Measurements from ENCODE around the gene CIROP.
A peak's percentile ranks its signal among the peaks of the same experiment; 100 is the strongest.

CIROP gene, protein sequence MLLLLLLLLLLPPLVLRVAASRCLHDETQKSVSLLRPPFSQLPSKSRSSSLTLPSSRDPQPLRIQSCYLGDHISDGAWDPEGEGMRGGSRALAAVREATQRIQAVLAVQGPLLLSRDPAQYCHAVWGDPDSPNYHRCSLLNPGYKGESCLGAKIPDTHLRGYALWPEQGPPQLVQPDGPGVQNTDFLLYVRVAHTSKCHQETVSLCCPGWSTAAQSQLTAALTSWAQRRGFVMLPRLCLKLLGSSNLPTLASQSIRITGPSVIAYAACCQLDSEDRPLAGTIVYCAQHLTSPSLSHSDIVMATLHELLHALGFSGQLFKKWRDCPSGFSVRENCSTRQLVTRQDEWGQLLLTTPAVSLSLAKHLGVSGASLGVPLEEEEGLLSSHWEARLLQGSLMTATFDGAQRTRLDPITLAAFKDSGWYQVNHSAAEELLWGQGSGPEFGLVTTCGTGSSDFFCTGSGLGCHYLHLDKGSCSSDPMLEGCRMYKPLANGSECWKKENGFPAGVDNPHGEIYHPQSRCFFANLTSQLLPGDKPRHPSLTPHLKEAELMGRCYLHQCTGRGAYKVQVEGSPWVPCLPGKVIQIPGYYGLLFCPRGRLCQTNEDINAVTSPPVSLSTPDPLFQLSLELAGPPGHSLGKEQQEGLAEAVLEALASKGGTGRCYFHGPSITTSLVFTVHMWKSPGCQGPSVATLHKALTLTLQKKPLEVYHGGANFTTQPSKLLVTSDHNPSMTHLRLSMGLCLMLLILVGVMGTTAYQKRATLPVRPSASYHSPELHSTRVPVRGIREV

DNA sequence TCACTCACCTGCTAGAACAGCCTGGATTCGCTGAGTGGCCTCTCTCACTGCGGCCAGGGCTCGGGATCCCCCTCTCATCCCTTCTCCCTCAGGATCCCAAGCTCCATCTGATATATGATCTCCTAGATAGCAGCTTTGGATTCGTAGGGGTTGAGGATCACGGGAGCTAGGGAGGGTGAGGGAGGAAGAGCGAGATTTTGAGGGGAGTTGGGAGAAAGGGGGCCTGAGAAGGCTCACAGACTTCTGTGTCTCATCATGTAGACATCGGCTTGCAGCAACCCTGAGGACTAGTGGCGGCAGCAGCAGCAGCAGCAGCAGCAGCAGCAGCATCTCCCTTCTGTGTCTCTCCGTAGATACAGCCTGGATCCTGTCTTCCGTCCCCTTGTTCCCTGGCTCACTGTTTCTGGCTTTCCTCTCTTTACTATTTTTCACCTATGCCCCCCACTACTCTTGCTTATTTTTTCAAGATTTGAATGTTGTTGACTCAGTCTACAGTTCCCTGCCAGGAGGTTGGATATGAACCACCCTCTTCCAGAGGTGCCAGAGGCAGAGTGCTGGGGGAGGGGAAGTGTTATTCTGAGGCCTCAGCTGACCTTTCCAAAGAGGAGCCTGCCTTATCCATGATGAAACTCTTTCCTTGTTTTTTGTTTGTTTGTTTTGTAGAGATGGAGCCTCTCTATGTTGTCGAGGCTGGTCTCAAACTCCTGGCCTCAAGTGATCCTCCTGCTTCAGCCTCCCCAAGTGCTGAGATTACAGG, at the start of gene CIROP:
TSS of gene CIROP (minus strand) at position 399 of the 757 bp plus-strand sequence. CDS start at position 330, 69 bp downstream.
- no peak for DNase-seq

DNA sequence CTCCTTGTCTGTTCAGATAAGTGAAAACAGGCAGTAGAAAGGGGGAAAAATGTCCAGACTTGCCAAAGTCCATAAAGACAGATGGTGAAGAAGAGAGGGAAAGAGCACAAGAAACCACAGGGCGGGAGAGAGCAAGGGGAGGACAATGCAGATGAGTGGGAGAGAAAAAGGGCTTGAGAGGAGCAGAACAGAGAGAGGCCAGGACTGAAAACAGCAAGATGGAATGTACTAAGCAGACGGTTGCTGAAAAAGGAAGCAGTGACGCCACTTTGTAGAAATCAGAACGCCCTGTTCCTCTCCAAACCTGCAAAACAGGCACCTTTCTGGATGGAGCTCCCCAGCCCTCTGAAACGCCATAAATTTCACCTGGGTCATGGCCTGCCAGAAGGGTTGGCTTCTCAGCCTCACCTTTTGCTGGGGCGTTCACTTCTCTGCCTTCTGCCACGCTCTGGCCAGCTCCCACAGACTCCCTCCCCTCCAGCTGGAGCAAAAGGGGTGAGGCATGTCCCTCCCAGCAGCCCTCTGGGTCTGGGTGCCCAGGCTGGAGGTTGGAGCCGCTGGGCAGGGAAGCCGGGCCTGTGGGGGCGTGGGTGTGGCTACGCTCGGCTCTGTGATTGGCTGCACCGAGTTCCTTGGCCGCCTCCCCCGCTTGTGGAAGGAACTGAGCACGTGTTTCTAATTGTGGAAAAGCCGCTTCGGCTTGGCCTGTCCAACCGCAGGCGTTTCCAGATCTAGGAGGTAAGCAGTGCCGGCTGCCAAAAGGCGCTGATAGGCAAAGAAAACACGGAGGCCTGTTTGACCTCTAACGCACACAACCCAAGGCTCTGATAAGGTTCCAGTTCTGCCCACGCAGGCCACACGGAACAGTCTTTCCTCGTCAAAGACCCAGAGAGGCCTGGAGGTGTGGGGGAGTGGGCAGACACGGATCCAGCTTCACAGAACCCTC, 49.3 kb upstream of the CIROP start:
- peak in 1 of 2 donors; percentile 34 for DNase-seq

DNA sequence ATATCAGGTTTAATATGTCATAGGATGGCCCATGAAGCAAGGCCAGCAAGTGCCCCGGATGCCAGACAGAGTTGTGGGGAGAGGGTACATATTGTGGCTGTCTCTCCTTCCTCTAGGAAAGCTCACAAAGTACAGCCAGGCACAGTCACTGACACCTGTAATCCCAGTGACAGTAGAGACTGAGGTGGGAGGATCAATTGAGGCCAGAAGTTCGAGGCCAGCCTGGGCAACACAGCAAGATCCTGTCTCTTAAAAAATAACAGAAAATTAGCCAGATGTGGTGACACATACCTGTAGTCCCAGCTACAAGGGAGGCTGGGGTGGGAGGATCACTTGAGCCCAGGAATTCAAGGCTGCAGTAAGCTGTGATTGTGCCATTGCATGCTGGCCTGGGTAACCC, 46.6 kb upstream of the CIROP start:
- no peak for DNase-seq

DNA sequence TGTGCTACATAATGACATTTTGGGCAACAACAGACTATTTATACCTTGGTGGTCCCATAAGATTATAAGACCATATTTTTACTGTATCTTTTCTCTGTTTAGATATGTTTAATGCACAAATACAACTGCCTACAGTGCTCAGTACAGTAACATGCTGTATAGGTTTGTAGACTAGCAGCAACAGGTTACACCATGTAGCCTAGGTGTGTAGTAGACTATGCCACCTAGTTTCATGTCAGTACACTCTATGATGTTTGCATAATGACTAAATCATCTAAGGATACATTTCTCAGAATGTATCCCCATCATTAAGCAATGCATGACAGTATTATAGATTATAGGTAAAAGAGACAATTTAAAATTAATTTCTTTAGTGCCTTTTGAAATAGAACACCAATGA, 45.0 kb upstream of the CIROP start:
- DNase-seq = no peak

DNA sequence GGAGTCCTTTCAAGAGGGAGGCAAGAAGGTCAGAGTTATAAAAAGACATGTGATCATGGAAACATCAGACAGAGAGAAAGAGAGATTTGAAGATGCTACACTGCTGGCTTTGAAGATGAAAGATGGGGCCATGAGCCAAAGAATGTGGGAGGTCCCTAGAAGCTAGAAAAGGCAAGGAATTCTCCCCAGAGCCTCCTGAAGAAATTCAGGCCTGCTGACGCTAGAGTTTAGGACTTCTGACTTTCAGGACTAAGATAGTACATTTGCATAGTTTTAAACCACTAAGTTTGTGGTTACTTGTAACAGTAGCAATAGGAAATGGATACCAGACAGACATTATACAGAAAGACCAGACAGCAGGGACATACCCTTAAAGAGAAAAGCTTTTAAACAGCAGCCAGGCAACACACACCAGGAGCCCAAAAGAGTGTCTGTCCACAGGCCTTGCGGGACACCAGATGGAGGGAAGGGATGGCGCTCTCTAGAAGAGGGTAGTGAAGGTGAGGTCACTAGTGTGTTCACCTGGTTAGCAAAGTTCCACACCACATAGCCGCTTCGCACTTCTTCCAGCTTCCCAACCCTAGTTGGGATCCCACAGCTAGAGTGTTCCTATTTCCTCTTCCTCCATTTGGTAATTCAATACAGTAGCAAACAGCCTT, 43.9 kb upstream of the CIROP start:
- DNase-seq = no peak

DNA sequence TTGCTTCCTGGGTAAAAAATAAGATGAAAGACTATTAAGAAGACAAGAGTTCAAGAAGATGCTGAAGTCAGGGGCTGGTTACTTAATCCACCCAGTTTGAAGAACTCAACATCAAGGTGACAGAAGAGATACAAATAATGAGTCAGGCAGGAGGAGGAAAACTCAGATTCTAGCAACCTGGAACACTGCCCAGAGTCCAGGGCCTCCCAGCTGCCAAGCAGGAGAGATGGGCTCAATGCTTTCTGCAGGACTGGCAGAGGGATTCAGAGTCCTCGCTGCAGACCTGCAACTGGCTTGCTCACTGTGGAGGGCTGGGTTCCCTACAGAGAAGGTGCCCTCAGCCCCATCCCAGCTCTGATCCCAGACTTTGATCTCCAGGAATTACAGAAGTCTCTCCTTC, 42.9 kb upstream of the CIROP start:
- DNase-seq = no peak

DNA sequence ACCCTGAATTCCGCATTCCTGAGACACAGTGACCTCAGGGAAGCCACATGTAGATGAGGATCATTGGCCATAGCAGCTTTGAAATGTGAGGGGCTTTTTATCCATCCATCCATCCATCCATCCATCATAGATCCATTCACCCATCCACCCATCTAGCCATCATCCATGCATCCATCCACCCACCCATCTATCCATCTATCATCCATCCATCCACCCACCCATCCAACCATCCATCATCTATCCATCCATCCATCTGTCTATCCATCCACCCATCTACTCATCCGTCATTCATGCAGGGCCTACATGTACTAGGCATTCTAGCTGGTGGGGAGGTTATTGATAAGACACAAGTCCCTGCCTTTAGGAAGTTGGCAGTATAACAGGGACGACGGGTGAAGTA, 42.2 kb upstream of the CIROP start:
- no peak for DNase-seq

DNA sequence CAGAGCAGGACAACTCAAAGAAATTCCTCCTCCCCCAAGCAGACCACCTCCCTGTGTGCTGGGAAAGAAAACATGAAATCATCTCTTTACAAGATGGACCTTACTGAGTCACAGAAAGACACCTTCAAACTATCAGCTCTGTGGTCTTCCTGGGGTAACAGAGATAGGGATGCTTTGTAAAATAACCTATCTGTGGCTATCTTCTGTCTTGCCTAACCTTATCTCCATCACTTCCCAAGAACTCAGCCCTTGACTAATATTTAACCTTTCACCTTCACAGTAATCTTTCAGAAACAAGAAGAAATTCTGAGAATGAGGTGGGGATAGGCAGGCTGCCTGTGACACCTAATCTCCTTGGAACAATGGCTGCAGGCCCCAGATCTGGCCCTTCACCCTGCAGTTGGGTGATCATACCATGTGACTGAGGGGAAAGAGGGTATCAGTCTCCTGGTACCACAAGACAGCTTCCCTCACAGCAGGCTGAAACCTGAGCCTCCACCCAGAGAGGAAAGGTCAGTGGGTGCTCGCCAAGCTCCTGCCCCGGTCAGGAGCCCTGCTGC, 41.6 kb upstream of the CIROP start:
- no peak for DNase-seq

DNA sequence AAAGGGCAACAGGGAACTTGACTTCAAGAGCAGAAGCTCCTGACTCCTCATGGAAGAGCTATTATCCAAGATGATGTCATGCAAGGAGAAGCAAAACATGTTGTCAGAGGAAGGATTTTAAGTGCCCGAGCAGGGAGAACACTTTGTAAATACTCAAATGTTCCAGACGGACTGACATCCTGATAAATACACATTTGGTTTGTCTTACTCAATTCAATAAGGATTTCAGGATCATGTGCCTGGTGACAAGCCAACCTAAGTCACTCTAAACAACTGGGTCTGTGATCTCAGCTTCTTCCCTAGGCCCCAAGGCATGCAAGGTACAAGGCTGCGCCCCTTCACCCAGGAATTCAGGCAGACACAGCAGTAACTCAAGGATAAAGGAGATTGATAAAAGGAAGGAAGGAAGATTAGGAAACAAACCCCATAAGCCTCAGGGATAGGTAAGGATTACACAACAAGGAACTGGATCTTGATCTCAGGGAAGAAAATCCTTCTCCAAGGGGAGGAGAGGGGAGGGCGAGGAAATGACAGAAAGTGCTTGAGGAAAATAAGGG, 41.1 kb upstream of the CIROP start:
- DNase-seq = no peak

DNA sequence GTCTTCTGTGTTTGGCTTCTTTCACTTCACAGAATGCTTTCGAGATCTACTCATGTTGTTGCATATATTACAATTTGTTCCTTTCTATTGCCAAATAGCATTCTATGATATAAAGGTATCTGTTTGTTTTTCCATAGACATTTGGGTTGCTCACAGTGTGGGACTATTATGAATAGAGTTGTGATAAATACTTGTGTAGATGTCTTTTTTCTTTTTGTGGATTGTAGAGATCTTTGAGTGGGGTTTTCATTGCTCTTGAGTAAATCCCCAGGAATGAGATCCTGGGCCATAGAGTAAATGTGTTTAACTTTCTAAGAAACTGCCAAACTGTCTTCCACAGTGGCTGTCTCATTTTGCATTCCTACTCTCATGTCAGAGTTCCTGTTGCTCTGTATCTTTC, 39.1 kb upstream of the CIROP start:
- no peak for DNase-seq

DNA sequence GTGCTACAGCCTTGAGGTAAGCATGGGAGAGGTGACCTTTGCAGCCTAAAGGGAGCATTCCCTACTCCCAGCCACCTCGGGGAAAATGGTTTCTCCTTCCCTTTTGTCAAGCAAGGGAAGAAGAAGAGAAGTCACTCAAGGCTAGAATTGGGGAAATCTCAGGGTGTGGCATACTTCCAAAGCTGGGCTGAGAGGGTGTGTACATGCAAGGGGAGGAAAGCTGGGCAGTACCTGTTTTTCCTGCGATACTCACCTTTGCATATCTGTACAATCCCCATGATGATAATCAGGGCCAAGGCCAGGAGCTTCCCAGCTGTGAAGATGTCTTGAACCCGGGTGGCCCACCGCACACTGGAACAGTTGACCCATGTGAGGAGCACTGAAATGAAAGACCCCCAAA, 38.0 kb upstream of the CIROP start:
- no peak for DNase-seq

DNA sequence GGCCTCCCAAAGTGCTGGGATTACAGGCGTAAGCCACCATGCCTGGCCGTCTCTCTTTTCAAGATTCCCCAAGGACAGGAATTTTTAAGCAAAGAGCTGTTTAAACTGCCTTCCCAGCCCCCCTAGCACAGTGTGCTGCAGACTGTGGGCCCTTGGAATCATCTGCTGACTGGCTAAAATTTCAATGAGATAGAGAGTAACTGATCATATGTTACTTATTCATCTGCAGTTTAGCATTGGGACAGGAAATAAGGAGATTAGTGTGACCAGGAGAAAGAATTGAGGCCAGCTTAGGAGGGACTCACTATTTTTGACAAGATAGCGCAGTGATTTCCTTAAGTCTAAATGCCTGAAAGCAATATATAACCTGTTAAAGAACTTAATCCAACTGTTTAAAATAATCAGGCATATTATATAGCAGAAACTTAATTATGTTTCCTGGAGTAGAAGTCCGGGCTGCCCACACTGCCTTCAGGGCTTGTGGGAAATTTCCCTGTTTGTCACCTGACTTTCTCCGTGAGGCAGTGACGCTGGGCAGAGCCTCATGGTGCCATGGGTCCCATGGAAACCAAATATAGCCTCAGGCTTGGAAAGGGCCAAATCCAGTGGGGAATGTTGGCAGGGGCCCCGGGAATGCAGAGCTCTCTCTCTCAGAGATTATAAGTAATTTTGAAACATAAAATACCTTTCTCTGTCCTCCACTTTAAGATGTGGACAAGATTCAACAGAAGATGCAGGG, 37.1 kb upstream of the CIROP start:
- DNase-seq = no peak

DNA sequence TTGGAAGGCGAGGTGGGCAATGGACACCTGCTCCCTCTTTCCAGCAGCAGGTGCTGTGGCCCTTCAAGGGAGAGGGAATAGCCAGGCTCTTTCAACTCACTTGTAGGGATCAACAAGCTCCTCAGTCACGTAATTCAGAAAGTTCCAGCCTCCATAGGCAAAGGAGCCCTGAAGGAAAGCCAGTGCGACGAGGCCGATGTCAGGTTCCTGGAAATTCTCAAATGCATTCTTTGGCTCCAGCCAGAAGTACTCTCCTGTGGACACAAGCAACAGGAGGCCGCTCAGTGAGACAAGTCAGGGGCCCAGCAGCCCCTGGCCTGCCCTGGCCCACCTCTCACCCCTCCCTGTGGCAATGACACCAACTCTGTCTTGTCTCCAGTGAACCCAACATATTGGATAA, 35.6 kb upstream of the CIROP start:
- no peak for DNase-seq

DNA sequence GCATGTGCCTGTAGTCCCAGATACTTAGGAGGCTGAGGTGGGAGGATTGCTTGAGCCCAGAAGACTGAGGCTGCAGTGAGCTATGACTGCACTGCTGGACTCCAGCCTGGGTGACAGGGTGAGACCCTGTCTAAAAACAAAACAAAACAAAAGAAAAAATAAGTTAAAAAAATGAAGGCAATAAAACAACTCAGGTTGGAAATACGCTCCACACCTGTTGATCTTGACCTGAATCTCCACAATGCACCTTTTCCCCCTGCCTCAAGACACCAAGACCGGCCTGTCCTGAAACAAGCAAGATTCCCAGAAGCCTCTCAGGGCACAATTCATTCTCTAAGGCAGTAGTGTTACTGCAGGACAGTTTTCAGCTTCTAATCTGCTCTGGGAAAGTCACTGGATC, 35.1 kb upstream of the CIROP start:
- DNase-seq = no peak

DNA sequence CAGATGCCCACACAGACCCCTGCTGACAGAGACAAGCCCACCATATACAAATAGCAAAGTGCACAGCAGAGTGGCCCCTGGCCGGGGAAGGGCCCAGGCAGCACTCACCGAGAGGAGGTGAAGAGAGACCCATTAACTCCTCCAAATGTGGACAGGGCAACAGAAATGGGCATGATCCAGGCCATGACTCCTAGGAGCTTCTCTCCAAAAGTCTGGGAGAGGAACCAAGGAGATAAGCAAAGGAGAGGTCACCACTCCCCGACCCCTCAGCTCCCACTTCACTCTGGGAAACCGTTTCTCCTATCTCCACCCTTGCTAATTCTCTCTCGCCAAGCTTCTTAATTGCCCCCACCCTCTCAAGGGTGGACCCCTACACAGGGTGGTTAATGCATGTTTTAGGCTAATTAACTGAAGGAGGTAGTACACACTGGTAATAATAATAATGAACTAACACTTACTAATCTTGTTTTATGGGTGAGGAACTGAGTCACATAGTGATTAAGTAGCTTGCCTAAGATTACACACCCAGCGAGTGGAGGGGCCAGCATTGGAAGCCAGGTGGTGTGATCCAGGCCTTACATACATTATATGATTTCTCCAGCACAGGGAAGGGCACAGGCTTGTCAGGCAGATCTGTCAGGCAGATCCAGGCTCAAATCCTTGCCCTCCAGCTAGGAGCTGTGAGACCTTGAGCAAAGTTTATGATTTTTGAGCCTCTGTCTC, 33.2 kb upstream of the CIROP start:
- DNase-seq = no peak

DNA sequence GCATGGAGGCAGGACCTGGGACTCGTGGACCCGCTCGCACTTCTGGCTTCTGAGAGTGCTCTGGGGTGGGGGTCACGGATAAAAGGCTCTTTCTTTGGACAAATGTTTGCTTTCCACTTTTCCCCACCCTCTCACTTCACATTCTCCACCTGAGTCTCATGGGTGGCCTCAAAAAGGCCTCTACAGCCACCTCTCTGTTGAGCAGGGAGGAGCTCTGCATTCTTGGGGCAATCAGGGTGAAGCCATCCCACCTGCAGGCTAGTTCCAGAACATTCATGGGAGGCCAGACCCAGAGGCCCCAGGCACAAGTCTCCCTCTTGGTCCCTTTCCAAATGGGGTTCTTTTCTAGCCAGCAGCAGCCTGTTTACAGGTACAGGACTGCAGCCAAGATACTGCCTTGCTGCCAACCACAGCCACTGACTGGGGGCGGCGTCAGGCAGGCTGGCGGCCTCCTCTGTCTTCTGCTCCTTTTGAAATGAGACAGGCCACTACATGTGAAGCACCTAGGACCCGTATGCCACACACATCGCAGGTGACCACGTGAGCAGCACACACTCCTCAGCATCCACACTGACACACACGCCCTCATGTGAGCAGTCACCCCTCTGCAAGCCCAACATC, 32.5 kb upstream of the CIROP start:
- no peak for DNase-seq

DNA sequence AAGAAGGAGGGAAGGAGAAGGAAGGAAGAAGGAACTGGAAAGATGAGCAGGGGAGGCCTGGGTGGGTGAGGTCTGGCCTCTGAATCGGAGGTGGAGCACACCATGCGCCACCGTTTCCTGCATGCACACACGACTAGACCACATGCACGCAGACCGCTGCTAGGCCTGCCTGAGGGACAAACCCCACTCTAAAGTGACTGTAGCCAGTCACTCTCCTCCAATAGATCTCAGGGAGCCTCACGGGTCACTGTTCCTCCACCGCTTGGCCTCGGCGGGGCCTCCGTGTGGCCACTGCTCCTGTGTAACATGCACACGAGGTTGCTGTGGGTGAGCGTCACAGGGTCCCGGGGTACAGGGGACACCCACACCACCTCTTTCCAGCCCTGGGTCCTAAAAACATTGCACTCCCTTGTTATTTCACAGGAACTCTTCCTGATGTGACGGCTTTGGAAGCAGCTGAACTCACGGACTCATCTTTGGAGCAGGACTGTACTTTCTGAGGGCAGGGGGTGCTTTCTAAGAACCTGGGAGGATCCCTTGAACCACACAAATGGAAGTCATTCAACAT, 31.9 kb upstream of the CIROP start:
- DNase-seq = no peak

DNA sequence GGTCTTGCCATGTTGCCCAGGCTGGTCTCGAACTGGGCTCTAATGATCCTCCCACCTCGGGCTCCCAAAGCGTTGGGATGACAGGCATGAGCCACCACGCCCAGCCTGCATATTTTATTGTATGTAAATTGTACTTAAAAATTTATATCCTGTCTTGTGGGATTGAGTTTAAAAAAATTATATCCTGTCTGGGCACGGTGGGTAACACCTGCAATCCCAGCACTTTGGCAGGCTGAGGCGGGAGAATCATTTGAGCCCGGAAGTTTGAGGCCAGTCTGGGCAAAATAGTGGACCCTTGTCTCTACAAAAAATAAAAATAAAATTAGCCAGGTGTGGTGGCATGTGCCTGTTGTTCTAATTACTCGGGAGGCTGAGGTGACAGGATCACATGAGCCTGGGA, 28.2 kb upstream of the CIROP start:
- no peak for DNase-seq

DNA sequence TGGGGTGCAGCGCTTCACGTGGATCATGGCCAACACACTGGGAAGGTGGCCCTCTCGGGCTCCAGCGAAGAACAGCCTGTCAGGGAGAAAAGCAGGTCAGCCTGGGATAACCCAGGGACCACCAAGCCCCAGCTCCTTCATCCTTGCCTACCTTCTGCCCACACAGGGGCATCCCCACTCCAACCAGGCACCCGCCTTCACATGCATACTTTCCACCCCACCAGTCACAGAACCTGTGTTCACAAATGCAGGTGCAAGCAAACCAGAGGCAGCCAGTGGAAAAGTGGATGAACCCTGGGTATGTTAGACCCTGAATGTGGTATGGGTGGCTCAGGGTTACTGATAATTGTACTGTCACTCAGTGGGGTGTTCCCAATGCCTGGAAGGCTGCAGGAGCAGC, 26.7 kb upstream of the CIROP start:
- no peak for DNase-seq

All from stimulated activated CD4-positive, alpha-beta T cell treated with anti-CD3 and anti-CD28 coated beads, Interleukin-2, amount 100 ng/mL, for 24 hours (primary cell).